Measurements from ENCODE around the gene DNAJC6. TPM values are rescaled to one million over a fixed set of nuclear protein-coding genes. Genes with fewer than 3 reads are reported as not detected.

Gene DNAJC6
- total RNA-seq, 2 experiments from 2014 or later: 4.8 to 5.6 TPM

GRCh38 chr1:65393347-65393746 lies 84.0 kb downstream of the DNAJC6 start:
- POLR2A ChIA-PET: interaction anchor here (2.1 kb wide), 1 partner anchor 27 kb away, joined by 11 read pairs; the partner anchor contains the start of genes LEPR and LEPROT
- CTCF ChIA-PET: interaction anchor here (1.1 to 1.7 kb wide), 3 partner anchors 15 to 81 kb away, joined by 3 to 4 read pairs (median 3); no protein-coding TSS in a partner anchor

GRCh38 chr1:65393928-65394327 lies 84.6 kb downstream of the DNAJC6 start:
- POLR2A ChIA-PET: interaction anchor here (2.1 kb wide), 1 partner anchor 26 kb away, joined by 11 read pairs; the partner anchor contains the start of genes LEPR and LEPROT
- CTCF ChIA-PET: interaction anchor here (1.2 to 1.7 kb wide), 2 partner anchors 15 to 26 kb away, joined by 3 to 4 read pairs; no protein-coding TSS in a partner anchor

GRCh38 chr1:65395887-65396612 lies 86.7 kb downstream of the DNAJC6 start:
- CTCF ChIA-PET: no interaction called here
- POLR2A ChIA-PET: interaction anchor here (1.6 kb wide), 1 partner anchor 24 kb away, joined by 3 read pairs; the partner anchor contains the start of genes LEPR and LEPROT

GRCh38 chr1:65398083-65398482 lies 88.7 kb downstream of the DNAJC6 start:
- ChIA-PET CTCF (interaction anchor here (1.0 to 1.7 kb wide), 2 partner anchors 14 to 15 kb away, joined by 3 to 5 read pairs; no protein-coding TSS in a partner anchor), POLR2A (interaction anchor here (0.6 kb wide), 1 partner anchor 109 kb away, joined by 3 read pairs; no protein-coding TSS in a partner anchor)

- CTCF ChIA-PET: interaction anchor here (1.0 kb wide), 1 partner anchor 13 kb away, joined by 3 read pairs; no protein-coding TSS in a partner anchor
Measured at GRCh38 chr1:65399003-65399402, 89.7 kb downstream of the DNAJC6 start.

GRCh38 chr1:65401612-65402011 lies 92.3 kb downstream of the DNAJC6 start:
- ChIA-PET CTCF (no interaction called here), POLR2A (no interaction called here)

More at GRCh38 chr1:65399003-65399402, 89.7 kb downstream of the DNAJC6 start:
- POLR2A ChIA-PET: interaction anchor here (0.5 kb wide), 1 partner anchor 138 kb away, joined by 3 read pairs; no protein-coding TSS in a partner anchor

- CTCF ChIA-PET: no interaction called here
- POLR2A ChIA-PET: interaction anchor here (0.5 kb wide), 1 partner anchor 152 kb away, joined by 9 read pairs; no protein-coding TSS in a partner anchor
Measured at GRCh38 chr1:65404941-65405340, 95.6 kb downstream of the DNAJC6 start.

- CTCF ChIA-PET: no interaction called here
Measured at GRCh38 chr1:65407877-65408276, 98.5 kb downstream of the DNAJC6 start.

GRCh38 chr1:65409314-65409713 lies 100.0 kb downstream of the DNAJC6 start:
- CTCF ChIA-PET: interaction anchor here (1.5 kb wide), 1 partner anchor 16 kb away, joined by 3 read pairs; no protein-coding TSS in a partner anchor

More at GRCh38 chr1:65407877-65408276, 98.5 kb downstream of the DNAJC6 start:
- POLR2A ChIA-PET: no interaction called here

GRCh38 chr1:65409816-65410326 lies 100.5 kb downstream of the DNAJC6 start:
- POLR2A ChIA-PET: no interaction called here
- CTCF ChIA-PET: no interaction called here

More at GRCh38 chr1:65409314-65409713, 100.0 kb downstream of the DNAJC6 start:
- POLR2A ChIA-PET: no interaction called here

- CTCF ChIA-PET: interaction anchor here (1.4 kb wide), 1 partner anchor 14 kb away, joined by 3 read pairs; no protein-coding TSS in a partner anchor
- POLR2A ChIA-PET: no interaction called here
Measured at GRCh38 chr1:65412256-65412983, 103.1 kb downstream of the DNAJC6 start.

- POLR2A ChIA-PET: no interaction called here
- CTCF ChIA-PET: interaction anchor here (1.4 kb wide), 1 partner anchor 14 kb away, joined by 3 read pairs; no protein-coding TSS in a partner anchor
Measured at GRCh38 chr1:65412984-65413375, 103.6 kb downstream of the DNAJC6 start.

- ChIA-PET POLR2A (no interaction called here), CTCF (no interaction called here)
Measured at GRCh38 chr1:65414538-65414937, 105.2 kb downstream of the DNAJC6 start.

GRCh38 chr1:65416767-65417166 lies 107.4 kb downstream of the DNAJC6 start:
- POLR2A ChIA-PET: no interaction called here
- CTCF ChIA-PET: no interaction called here

- CTCF ChIA-PET: interaction anchor here (1.1 kb wide), 1 partner anchor 163 kb away, joined by 3 read pairs; no protein-coding TSS in a partner anchor
- POLR2A ChIA-PET: no interaction called here
Measured at GRCh38 chr1:65417729-65418128, 108.4 kb downstream of the DNAJC6 start.

- ChIA-PET POLR2A (no interaction called here), CTCF (interaction anchor here (1.1 kb wide), 1 partner anchor 164 kb away, joined by 3 read pairs; no protein-coding TSS in a partner anchor)
Measured at GRCh38 chr1:65418522-65419185, 109.3 kb downstream of the DNAJC6 start.

GRCh38 chr1:65419681-65420589 lies 110.6 kb downstream of the DNAJC6 start:
- ChIA-PET CTCF (interaction anchor here (0.8 to 1.1 kb wide), 4 partner anchors 19 to 268 kb away, joined by 3 to 4 read pairs (median 4); no protein-coding TSS in a partner anchor), POLR2A (interaction anchor here (0.5 to 1.1 kb wide), 6 partner anchors 24 to 1620 kb away, joined by 3 to 11 read pairs (median 3); no protein-coding TSS in a partner anchor)
